Cardiac muscle cell (in vitro differentiated cells and primary cell): ENCODE measurements around the gene EVI5L. TPM values are rescaled to one million over a fixed set of nuclear protein-coding genes. Genes with fewer than 3 reads are reported as not detected.
A peak's percentile ranks its signal among the peaks of the same experiment; 100 is the strongest.

ENCODE experiments used
- DNase-seq, 2 donors: peaks; one replicate each; pipeline versions ENCODE4 v3.0.0 to v3.0.0-alpha.2; 2010 to 2017; ENCODE audit warnings: low read depth in 1 of 2, low spot score in 1 of 2
- H3K27ac ChIP-seq: fragments of 200-600 bp; sonication (generic); 2 replicates; pipeline ENCODE4 v1.5.1; 2016
- H3K27me3 ChIP-seq: fragments of 200-600 bp; sonication (generic); 2 replicates; pipeline ENCODE4 v1.6.0; 2016; ENCODE audit warnings: control low read depth
- H3K36me3 ChIP-seq: fragments of 200-600 bp; sonication (generic); 2 replicates; pipeline ENCODE4 v1.5.1; 2016; ENCODE audit warnings: control low read depth
- H3K4me1 ChIP-seq: fragments of 200-600 bp; sonication (generic); 2 replicates; pipeline ENCODE4 v1.8.1; 2017; ENCODE audit warnings: low read depth, mild to moderate bottlenecking, mixed run types
- H3K4me3 ChIP-seq: fragments of 200-600 bp; sonication (generic); 2 replicates; pipeline ENCODE4 v1.5.1; 2016; ENCODE audit warnings: mild to moderate bottlenecking
- H3K9me3 ChIP-seq: fragments of 200-600 bp; sonication (generic); 2 replicates; pipeline ENCODE4 v1.5.1; 2017; ENCODE audit warnings: low read depth, mild to moderate bottlenecking, control low read depth
- CTCF ChIP-seq: IDR thresholded peaks from 2 replicates; pipeline ENCODE4 v1.5.1; 2012; ENCODE audit warnings: low read depth, mild to moderate bottlenecking, low read length
- polyA plus RNA-seq: library from polyadenylated mRNA; unstranded; fragments of >200 nt; fragmentation: Nextera tagmentation; extraction: Ambion mirVana; gene quantifications from 2 replicates; pipeline ENCODE4 v1.2.1, GENCODE V29; 2016
- total RNA-seq: library from RNA; depleted of rRNA; stranded (reverse); fragments of >200 nt; gene quantifications from 2 replicates; pipeline ENCODE4 v1.2.3, GENCODE V29; 2016

EVI5L gene
- total and polyA plus RNA-seq, 2 experiments from 2014 or later, result 29.1 to 41.9 TPM

- Histone ChIP-seq H3K27me3 (no peaks in the 10 kb centered on the region), H3K9me3 (no peaks in the 10 kb centered on the region), H3K36me3 (no peaks in the 10 kb centered on the region), H3K4me3 (no peak overlapping the region), H3K27ac (no peak overlapping the region), H3K4me1 (peaks cover 13% of the 10 kb centered on the region)
- TF ChIP-seq CTCF, result no peak
- DNase-seq, result no peak
Measured at GRCh38 chr19:7841751-7842660, 12.0 kb downstream of the EVI5L start.

GRCh38 chr19:7842661-7843294 is 12.8 kb downstream of the EVI5L start:
- no peak for TF ChIP-seq CTCF
- Histone ChIP-seq H3K27ac (no peak overlapping the region), H3K9me3 (no peaks in the 10 kb centered on the region), H3K4me3 (no peak overlapping the region), H3K36me3 (no peaks in the 10 kb centered on the region), H3K27me3 (no peaks in the 10 kb centered on the region), H3K4me1 (peaks cover 13% of the 10 kb centered on the region)
- no peak for DNase-seq

GRCh38 chr19:7843521-7843920 is 13.5 kb downstream of the EVI5L start:
- H3K9me3 ChIP-seq, result no peaks in the 10 kb centered on the region
- H3K27me3 ChIP-seq, result no peaks in the 10 kb centered on the region
- DNase-seq, result no peak
- H3K4me3 ChIP-seq, result no peak overlapping the region
- peak overlapping the region; percentile 0 for H3K27ac ChIP-seq
- peaks cover 13% of the 10 kb centered on the region for H3K4me1 ChIP-seq
- no peak for TF ChIP-seq CTCF
- no peaks in the 10 kb centered on the region for H3K36me3 ChIP-seq

- DNase-seq, result no peak
- no peak for TF ChIP-seq CTCF
- Histone ChIP-seq H3K4me1 (peaks cover 13% of the 10 kb centered on the region), H3K4me3 (no peak overlapping the region), H3K36me3 (no peaks in the 10 kb centered on the region), H3K9me3 (no peaks in the 10 kb centered on the region), H3K27me3 (no peaks in the 10 kb centered on the region), H3K27ac (peak overlapping the region; percentile 32)
Measured at GRCh38 chr19:7844405-7844804, 14.4 kb downstream of the EVI5L start.

- peak in 1 of 2 donors; percentile 76 for DNase-seq
- Histone ChIP-seq H3K9me3 (no peaks in the 10 kb centered on the region), H3K4me3 (no peak overlapping the region), H3K36me3 (no peaks in the 10 kb centered on the region), H3K4me1 (peaks cover 16% of the 10 kb centered on the region), H3K27ac (peak overlapping the region; percentile 32), H3K27me3 (no peaks in the 10 kb centered on the region)
- no peak for TF ChIP-seq CTCF
Measured at GRCh38 chr19:7844951-7845350, 14.9 kb downstream of the EVI5L start.
